NT2/D1 (cell line): Measurements from ENCODE around the gene CAMTA1.

ENCODE experiments used
- SUZ12 ChIP-seq: IDR thresholded peaks from 2 replicates; pipeline ENCODE4 v1.6.1; 2011; ENCODE audit not compliant: insufficient read length, insufficient read depth; ENCODE audit errors: extremely low read depth
- YY1 ChIP-seq: IDR thresholded peaks from 2 replicates; pipeline ENCODE4 v1.6.1; 2011; ENCODE audit not compliant: insufficient read length, insufficient read depth
- ZNF274 ChIP-seq: IDR thresholded peaks from 2 replicates; pipeline ENCODE4 v1.6.1; 2011; ENCODE audit warnings: mild to moderate bottlenecking, low read depth, low read length

DNA sequence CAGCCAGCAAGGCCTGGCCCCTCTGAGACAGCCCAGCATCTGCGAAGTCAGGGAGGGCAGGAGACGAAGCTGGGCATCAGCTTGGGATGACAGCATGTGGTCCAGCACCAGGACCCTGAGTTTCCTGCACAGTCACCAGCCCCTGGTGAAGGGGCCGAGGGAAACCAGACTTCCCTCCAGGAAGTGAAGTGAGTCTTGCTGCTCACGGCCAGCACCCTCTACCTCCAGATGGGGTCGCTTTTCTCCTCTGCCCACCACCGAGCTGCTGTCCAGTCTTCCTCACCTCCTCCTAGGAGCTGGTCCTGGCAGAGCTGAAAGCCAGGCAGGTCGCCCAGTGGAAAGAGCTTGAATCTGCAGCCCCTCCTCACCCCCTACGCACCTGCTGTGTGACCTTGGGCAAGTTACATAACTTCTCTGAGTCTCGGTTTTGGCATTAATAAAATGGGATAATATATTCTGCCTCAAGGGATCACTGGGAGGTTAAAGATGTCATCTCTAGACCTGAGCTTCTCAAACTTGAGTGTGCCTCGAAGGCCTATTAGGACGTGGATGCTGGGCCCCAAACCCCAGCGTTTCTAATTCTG lies 867.4 kb downstream of the CAMTA1 start:
- TF ChIP-seq SUZ12 = no peak
- no peak for TF ChIP-seq YY1
- no peak for TF ChIP-seq ZNF274
